Esophagus muscularis mucosa (tissue), 4 donors: ENCODE results near the gene DUSP15. TPM values are rescaled to one million over a fixed set of nuclear protein-coding genes. Genes with fewer than 3 reads are reported as not detected.

Experiments
- DNase-seq: peaks from one replicate; pipeline ENCODE4 v3.0.0-alpha.2; 2017; ENCODE audit errors: extremely low spot score
- H3K27ac ChIP-seq, 4 donors: fragments of 200-600 bp; sonication (generic); replicated peaks in 1 of 4; 1 replicate in 3 of 4; 2 replicates in 1 of 4; pipeline ENCODE4 v1.5.1; 2016 to 2019; ENCODE audit warnings: mild to moderate bottlenecking in 1 of 4
- H3K27me3 ChIP-seq, 4 donors: fragments of 200-600 bp; sonication (generic); one replicate each; pipeline versions ENCODE4 v1.5.1 to v1.6.0; 2016 to 2019
- H3K36me3 ChIP-seq, 4 donors: fragments of 200-600 bp; sonication (generic); one replicate each; pipeline ENCODE4 v1.5.1; 2016 to 2019
- H3K4me1 ChIP-seq, 4 donors: fragments of 200-600 bp; sonication (generic); one replicate each; pipeline ENCODE4 v1.5.1; 2016 to 2019
- H3K4me3 ChIP-seq, 4 donors: fragments of 200-600 bp; sonication (generic); 1 replicate in 2 of 4; 2 replicates in 2 of 4; pipeline ENCODE4 v1.5.1; 2016 to 2019; ENCODE audit warnings: mild to moderate bottlenecking in 4 of 4, moderate library complexity in 1 of 4
- H3K9me3 ChIP-seq, 4 donors: fragments of 200-600 bp; sonication (generic); 1 replicate in 3 of 4; 2 replicates in 1 of 4; pipeline ENCODE4 v1.5.1; 2016 to 2019
- EP300 ChIP-seq: sonication (generic); formaldehyde crosslinking; IDR thresholded peaks from one replicate; pipeline ENCODE4 v1.6.1; 2017; ENCODE audit warnings: antibody characterized with exemption
- POLR2A ChIP-seq: fragments of 450-650 bp; IDR thresholded peaks from one replicate; pipeline ENCODE4 v1.6.1; 2017; ENCODE audit warnings: antibody characterized with exemption, moderate library complexity, mild to moderate bottlenecking, low read depth
- POLR2AphosphoS5 ChIP-seq, 2 donors: sonication (generic); formaldehyde crosslinking; IDR thresholded peaks; one replicate each; pipeline ENCODE4 v1.6.1; 2017; ENCODE audit warnings: antibody characterized with exemption in 2 of 2
- WGBS: methylation state at CpG from one replicate; pipeline ENCODE4 v1.1.5; 2018; 5-methylcytosine and 5-hydroxymethylcytosine counted together
- intact Hi-C: fragments of 100-400 bp; cut with DNase I; formaldehyde crosslinking; loops from one replicate; pipeline ENCODE4 v1.15.1; 2023
- total RNA-seq, 4 donors: library from RNA; depleted of rRNA; stranded (reverse); fragments of >200 nt; gene quantifications; one replicate each; pipeline versions ENCODE4 v1.1.0 to v1.2.1, GENCODE V29; 2016
- TF ChIP-seq, protein P1 (sequence below), 3 experiments: fragments of 200-600 bp in 2 of 3; fragments of 450-650 bp in 1 of 3; sonication (generic) in 2 of 3; IDR thresholded peaks; one replicate each; pipeline ENCODE4 v1.5.1; 2017 to 2019; ENCODE audit warnings: antibody characterized with exemption in 3 of 3, mild to moderate bottlenecking in 2 of 3, moderate library complexity in 1 of 3

DUSP15 gene
- total RNA-seq, 4 donors from 2014 or later, result 0.83 to 5.1 (median 3.8) TPM

DNA sequence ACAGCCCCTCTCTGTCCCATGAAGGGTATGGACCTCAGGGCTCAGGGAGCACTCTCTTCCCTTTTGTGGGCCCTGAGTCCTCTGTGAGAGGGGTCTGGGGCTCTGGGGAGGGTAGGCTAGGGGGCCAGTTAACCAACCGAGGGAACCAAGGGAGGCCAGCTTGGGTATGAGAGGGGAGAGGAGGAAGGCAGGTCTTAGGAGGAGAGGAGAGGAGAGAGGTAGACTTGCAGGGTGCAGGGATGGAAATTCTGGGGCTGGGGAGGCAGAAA lies 720 bp downstream of the DUSP15 start:
- TF ChIP-seq, protein P1, sequence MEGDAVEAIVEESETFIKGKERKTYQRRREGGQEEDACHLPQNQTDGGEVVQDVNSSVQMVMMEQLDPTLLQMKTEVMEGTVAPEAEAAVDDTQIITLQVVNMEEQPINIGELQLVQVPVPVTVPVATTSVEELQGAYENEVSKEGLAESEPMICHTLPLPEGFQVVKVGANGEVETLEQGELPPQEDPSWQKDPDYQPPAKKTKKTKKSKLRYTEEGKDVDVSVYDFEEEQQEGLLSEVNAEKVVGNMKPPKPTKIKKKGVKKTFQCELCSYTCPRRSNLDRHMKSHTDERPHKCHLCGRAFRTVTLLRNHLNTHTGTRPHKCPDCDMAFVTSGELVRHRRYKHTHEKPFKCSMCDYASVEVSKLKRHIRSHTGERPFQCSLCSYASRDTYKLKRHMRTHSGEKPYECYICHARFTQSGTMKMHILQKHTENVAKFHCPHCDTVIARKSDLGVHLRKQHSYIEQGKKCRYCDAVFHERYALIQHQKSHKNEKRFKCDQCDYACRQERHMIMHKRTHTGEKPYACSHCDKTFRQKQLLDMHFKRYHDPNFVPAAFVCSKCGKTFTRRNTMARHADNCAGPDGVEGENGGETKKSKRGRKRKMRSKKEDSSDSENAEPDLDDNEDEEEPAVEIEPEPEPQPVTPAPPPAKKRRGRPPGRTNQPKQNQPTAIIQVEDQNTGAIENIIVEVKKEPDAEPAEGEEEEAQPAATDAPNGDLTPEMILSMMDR (IDR thresholded peaks at IDR 0.05), result no peak
- TF ChIP-seq EP300 (no peak), POLR2A (no peak), POLR2AphosphoS5 (IDR thresholded peaks at IDR 0.05) (no peak)
- Histone ChIP-seq H3K9me3 (no peaks in the 10 kb centered on the region), H3K4me1 (peaks cover 9 to 26% (median 22%) of the 10 kb centered on the region in 4 donors), H3K27me3 (no peaks in the 10 kb centered on the region), H3K4me3 (peak overlapping the region; percentile 60 to 89 (median 84)), H3K27ac (peak overlapping the region; percentile 49 to 71 (median 66)), H3K36me3 (no peaks in the 10 kb centered on the region)
- intact Hi-C loops, result no loop called here
- 13% methylated on average over 1 of the region's 1 CpG for WGBS
- DNase-seq, result no peak

DNA sequence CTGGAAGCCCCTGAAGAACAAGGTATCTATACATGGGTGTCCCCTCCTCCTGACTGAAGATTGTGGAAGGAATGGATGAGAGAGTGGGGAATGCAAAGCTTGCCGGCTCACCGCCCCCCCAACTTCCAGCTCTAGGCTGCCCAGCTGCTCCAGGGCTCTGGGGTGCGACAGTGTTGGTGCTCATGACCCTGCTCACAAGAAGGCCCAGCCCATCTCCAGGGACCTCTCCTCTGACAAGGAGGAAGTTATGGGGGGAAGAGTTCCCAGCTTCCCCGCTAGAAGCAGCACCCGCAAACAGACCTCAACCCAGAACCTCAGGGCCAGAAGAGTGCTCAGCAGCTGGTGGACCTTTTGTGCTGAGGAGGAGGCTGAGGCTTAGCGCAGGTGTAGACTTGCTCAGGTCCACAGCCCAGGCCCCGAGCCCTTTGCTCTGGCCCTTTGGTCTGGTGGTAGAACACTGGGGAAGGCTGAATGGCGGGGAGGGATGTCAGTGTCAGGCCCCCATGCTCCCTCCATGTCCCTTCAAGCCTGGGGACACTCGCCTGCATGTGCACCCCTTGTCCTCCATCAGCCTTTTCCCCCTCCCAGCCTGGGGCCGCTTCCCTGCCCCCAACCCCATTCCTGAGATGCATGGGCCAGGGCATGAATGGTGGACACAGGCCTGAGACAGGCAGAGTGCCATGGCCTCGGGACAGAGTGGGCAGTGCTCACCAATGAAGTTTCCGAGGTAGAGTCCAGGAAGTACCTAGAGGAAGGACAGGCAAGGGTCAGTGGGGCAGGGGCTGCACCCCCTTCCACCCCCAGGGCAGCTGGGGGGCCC lies 1.3 kb downstream of the DUSP15 start:
- Histone ChIP-seq H3K27me3 (no peaks in the 10 kb centered on the region), H3K4me3 (peak overlapping the region; percentile 60 to 89 (median 84)), H3K36me3 (no peaks in the 10 kb centered on the region), H3K27ac (peak overlapping the region in 1 of 4 donors; percentile 71), H3K4me1 (peaks cover 9 to 26% (median 22%) of the 10 kb centered on the region in 4 donors), H3K9me3 (no peaks in the 10 kb centered on the region)
- no peak for DNase-seq
- intact Hi-C loops, result no loop called here
- WGBS, result 75% methylated on average over 10 of the region's 12 CpGs
- TF ChIP-seq, protein P1 (IDR thresholded peaks at IDR 0.05), result no peak
- TF ChIP-seq POLR2A (no peak), POLR2AphosphoS5 (IDR thresholded peaks at IDR 0.05) (no peak), EP300 (no peak)

DNA sequence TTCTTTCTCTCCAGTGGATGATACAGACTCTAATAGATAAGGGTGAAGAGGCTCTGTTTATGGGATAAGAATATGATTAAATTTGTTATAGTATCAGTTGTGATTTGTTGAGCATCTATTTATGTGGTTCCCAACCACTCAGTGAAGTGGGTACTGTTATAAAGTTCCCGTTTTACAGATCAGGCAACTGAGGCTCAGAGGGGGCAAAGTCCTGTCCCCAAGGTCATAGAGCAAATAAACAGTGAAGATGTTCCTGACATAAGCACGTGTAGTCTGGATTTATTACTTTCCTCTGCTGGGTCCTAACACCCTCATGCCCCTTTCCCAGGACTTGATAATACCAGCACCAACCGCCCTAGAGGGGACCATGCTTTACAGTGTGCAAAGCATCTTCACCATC lies 4.1 kb downstream of the DUSP15 start:
- intact Hi-C loops, result no loop called here
- Histone ChIP-seq H3K4me1 (peaks cover 15 to 31% (median 30%) of the 10 kb centered on the region in 4 donors), H3K36me3 (no peaks in the 10 kb centered on the region), H3K27ac (no peak overlapping the region), H3K9me3 (no peaks in the 10 kb centered on the region), H3K27me3 (peaks cover 0 to 3% (median 1%) of the 10 kb centered on the region in 4 donors), H3K4me3 (no peak overlapping the region)
- 71% methylated on average over 3 of the region's 3 CpGs for WGBS
- TF ChIP-seq POLR2AphosphoS5 (IDR thresholded peaks at IDR 0.05), result no peak
- TF ChIP-seq EP300, result no peak
- no peak for TF ChIP-seq POLR2A
- TF ChIP-seq, protein P1 (IDR thresholded peaks at IDR 0.05), result no peak
- DNase-seq, result no peak

DNA sequence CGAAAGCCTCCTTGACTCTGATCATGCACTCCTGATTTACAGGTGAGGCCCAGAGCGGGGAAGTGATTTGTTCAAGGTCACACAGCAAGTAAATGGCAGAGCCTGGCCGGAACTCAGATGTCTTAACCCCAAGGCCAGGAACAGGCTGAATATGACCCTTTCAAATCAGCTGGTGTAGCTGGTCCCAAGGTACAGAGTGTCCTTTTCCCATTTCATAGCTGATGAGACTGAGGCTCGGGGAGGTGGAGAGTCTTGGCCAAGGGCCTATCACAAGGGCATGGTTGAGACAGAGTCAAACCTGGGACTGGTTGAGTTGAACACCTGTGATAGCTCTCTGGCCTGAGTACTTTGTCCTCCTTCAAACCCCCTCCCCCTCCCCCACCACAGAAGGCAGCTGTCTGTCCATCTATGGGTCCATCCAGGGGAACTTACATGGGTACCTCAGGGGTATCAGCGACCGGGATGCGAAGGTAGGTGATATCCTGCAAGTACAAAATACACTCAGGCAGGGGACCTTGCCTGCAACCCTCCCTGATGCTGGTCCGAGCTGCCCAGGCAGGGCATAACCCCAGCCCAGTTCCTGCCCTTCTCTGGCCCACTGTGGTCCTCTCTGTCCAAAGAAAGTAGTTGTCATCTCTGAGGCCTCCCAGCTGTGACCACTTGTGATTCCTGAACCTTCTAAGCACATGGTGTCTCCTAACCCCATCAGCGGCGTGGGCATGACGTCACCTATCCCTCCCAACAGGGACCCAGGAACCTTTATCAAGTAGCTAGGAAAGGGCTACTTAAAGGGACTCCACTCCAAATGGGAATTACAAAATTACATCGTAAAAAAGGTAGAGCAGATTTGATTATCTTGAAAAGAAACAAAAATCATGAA lies 5.6 kb downstream of the DUSP15 start:
- Histone ChIP-seq H3K4me1 (peaks cover 27 to 31% (median 31%) of the 10 kb centered on the region in 4 donors), H3K9me3 (no peaks in the 10 kb centered on the region), H3K27me3 (peaks cover 0 to 14% (median 2%) of the 10 kb centered on the region in 4 donors), H3K36me3 (no peaks in the 10 kb centered on the region), H3K4me3 (no peak overlapping the region), H3K27ac (no peak overlapping the region)
- TF ChIP-seq, protein P1 (IDR thresholded peaks at IDR 0.05), result no peak
- TF ChIP-seq POLR2A, result no peak
- TF ChIP-seq POLR2AphosphoS5 (IDR thresholded peaks at IDR 0.05), result no peak
- no peak for TF ChIP-seq EP300
- intact Hi-C loops, result no loop called here
- 92% methylated on average over 11 of the region's 12 CpGs for WGBS
- DNase-seq, result no peak
